ENCODE data around the gene SEMA4D.

Gene SEMA4D

GRCh38 chr9:89454498-89455355 lies 43.2 kb downstream of the SEMA4D start:
- no peak overlapping the region for H3K4me3 ChIP-seq (ENCODE audit: low read length)

GRCh38 chr9:89453452-89453851 lies 44.5 kb downstream of the SEMA4D start:
- no peak for DNase-seq (ENCODE audit: low read depth, low spot score)
- H3K4me3 ChIP-seq (ENCODE audit: low read length): no peak overlapping the region

More at GRCh38 chr9:89454498-89455355, 43.2 kb downstream of the SEMA4D start:
- no peak for DNase-seq (ENCODE audit: low read depth, low spot score)

- DNase-seq (ENCODE audit: low read depth, low spot score): no peak
- H3K4me3 ChIP-seq (ENCODE audit: low read length): no peak overlapping the region
Observed at GRCh38 chr9:89452561-89452960, 45.4 kb downstream of the SEMA4D start.

- no peak for DNase-seq (ENCODE audit: low read depth, low spot score)
- no peak overlapping the region for H3K4me3 ChIP-seq (ENCODE audit: low read length)
Observed at GRCh38 chr9:89450213-89450612, 47.7 kb downstream of the SEMA4D start.

- H3K4me3 ChIP-seq (ENCODE audit: low read length): no peak overlapping the region
- no peak for DNase-seq (ENCODE audit: low read depth, low spot score)
Observed at GRCh38 chr9:89449261-89449671, 48.6 kb downstream of the SEMA4D start.

- DNase-seq (ENCODE audit: low read depth, low spot score): no peak
- no peak overlapping the region for H3K4me3 ChIP-seq (ENCODE audit: low read length)
Observed at GRCh38 chr9:89448821-89449220, 49.1 kb downstream of the SEMA4D start.

GRCh38 chr9:89448381-89448780 lies 49.5 kb downstream of the SEMA4D start:
- H3K4me3 ChIP-seq (ENCODE audit: low read length): no peak overlapping the region
- no peak for DNase-seq (ENCODE audit: low read depth, low spot score)

- H3K4me3 ChIP-seq (ENCODE audit: low read length): no peak overlapping the region
- DNase-seq (ENCODE audit: low read depth, low spot score): no peak
Observed at GRCh38 chr9:89447416-89447815, 50.5 kb downstream of the SEMA4D start.

GRCh38 chr9:89446961-89447310 lies 51.0 kb downstream of the SEMA4D start:
- no peak overlapping the region for H3K4me3 ChIP-seq (ENCODE audit: low read length)
- DNase-seq (ENCODE audit: low read depth, low spot score): no peak

- no peak for DNase-seq (ENCODE audit: low read depth, low spot score)
- no peak overlapping the region for H3K4me3 ChIP-seq (ENCODE audit: low read length)
Observed at GRCh38 chr9:89446261-89446960, 51.5 kb downstream of the SEMA4D start.

- no peak overlapping the region for H3K4me3 ChIP-seq (ENCODE audit: low read length)
- no peak for DNase-seq (ENCODE audit: low read depth, low spot score)
Observed at GRCh38 chr9:89445801-89446251, 52.1 kb downstream of the SEMA4D start.

- no peak overlapping the region for H3K4me3 ChIP-seq (ENCODE audit: low read length)
- DNase-seq (ENCODE audit: low read depth, low spot score): no peak
Observed at GRCh38 chr9:89444925-89445765, 52.8 kb downstream of the SEMA4D start.

GRCh38 chr9:89444274-89444673 lies 53.6 kb downstream of the SEMA4D start:
- no peak for DNase-seq (ENCODE audit: low read depth, low spot score)
- H3K4me3 ChIP-seq (ENCODE audit: low read length): no peak overlapping the region

- DNase-seq (ENCODE audit: low read depth, low spot score): no peak
- H3K4me3 ChIP-seq (ENCODE audit: low read length): no peak overlapping the region
Observed at GRCh38 chr9:89442981-89443814, 54.7 kb downstream of the SEMA4D start.

- no peak overlapping the region for H3K4me3 ChIP-seq (ENCODE audit: low read length)
- no peak for DNase-seq (ENCODE audit: low read depth, low spot score)
Observed at GRCh38 chr9:89442501-89442978, 55.4 kb downstream of the SEMA4D start.

- DNase-seq (ENCODE audit: low read depth, low spot score): no peak
- no peak overlapping the region for H3K4me3 ChIP-seq (ENCODE audit: low read length)
Observed at GRCh38 chr9:89441986-89442385, 55.9 kb downstream of the SEMA4D start.

- no peak for DNase-seq (ENCODE audit: low read depth, low spot score)
- no peak overlapping the region for H3K4me3 ChIP-seq (ENCODE audit: low read length)
Observed at GRCh38 chr9:89441655-89441970, 56.3 kb downstream of the SEMA4D start.

- H3K4me3 ChIP-seq (ENCODE audit: low read length): no peak overlapping the region
- DNase-seq (ENCODE audit: low read depth, low spot score): no peak
Observed at GRCh38 chr9:89440951-89441654, 56.8 kb downstream of the SEMA4D start.
